SHP77 treated with DMSO at 0.1 percent for 48 hours (cell line): ENCODE results near the gene DIDO1.

Source experiments
- DNase-seq: peaks from one replicate; lab custom pipeline; 2025; lab: John Stamatoyannopoulos, UW

DIDO1 gene

DNA sequence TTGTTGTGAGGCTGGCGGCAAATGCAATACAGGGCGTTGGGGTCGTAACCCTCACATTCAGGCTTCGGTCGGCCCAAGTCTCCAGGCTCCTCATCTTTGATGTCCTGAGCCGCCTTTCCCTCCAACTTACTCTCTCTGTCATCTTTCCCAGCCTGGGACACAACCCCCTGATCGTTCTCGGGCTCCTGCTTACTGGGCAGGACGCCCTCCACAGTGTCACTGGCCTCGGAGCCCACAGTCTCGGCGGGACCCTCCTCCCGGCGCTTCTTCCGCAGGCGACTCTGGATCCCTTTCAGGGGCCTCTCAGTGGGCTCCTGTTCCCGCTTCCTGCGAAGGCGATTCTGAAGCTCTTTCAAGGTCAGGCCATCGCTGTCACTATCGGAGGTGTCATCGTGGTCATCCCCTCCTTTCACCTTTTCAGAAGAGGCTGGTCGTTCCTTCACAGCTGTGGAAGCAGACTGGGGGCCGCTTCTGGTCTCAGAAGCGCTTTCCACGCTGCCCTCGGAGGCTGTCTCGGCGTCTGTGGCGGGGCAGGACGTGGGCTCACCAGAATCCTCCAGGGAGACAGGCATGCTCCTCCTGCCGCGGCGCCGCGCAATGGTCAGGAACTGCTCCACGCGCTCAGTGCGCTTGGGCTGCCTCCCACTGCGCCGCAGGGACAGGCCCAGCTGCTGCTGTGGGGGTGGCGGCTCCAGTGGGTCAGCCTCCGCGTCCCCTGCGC lies 15.4 kb downstream of the DIDO1 start:
- no peak for DNase-seq

DNA sequence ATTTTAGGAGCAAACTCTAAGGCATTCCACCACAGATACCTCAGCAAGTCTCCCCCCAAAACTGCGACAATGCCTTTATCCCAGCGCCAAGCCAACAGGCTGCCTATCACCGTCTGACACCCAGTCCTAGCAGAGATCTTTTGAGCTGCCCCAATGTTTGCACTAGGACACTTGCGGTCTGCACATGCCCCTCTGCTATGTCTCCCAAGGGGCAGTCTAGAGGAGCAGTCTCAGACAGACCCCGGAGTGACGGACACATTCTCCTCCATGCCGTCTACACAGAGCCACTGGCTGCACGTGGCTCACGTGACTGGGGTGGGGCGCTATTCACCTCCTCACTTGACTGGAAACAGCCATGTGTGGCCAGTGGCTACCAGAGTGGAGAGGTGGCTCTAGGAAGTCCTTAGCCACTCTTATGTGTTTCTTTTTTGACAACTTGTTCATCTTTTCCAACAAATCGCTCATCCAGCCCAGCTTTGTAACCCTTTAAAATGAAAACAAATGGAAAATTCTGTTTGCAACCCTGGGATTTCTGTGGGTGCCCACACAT lies 16.0 kb downstream of the DIDO1 start:
- DNase-seq, result no peak

DNA sequence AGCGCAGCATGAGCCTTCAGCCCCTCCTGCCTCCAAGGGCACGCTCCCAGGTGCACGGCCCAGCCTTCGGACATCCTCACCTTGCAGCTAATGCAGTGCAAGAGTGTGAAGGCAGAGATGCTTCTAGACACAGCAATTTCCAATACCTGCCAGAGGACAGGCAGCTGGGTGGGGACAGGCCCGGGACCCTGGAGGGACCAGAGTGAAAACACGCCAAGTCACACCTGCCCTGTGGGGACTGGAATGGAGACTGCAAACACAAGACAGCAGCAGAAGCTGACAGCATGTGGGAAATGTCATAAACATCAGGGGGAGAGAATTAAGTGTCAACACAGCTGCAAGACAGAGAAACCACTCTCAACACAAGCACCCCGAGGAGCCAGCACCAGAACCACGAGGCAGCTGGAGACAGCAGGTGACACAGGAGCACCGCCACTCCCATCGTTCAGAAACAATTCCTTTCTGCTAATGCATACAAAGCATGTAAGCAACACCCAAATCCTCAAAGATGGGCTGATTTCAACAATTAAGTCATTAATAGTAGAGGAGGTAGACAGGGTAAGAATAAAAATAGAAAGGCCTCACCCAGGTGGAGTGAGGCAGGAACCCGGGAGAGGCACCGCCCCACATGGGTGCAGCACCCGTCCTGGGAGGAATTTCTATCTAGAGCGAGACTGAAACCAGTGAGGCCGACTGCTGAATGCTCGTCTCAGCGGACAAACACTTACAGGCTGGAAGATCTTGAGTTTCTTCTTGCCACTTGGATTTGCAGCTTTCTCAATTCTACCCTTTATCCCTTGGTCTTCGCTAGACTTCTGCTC lies 17.1 kb downstream of the DIDO1 start:
- DNase-seq, result peak; percentile 95

DNA sequence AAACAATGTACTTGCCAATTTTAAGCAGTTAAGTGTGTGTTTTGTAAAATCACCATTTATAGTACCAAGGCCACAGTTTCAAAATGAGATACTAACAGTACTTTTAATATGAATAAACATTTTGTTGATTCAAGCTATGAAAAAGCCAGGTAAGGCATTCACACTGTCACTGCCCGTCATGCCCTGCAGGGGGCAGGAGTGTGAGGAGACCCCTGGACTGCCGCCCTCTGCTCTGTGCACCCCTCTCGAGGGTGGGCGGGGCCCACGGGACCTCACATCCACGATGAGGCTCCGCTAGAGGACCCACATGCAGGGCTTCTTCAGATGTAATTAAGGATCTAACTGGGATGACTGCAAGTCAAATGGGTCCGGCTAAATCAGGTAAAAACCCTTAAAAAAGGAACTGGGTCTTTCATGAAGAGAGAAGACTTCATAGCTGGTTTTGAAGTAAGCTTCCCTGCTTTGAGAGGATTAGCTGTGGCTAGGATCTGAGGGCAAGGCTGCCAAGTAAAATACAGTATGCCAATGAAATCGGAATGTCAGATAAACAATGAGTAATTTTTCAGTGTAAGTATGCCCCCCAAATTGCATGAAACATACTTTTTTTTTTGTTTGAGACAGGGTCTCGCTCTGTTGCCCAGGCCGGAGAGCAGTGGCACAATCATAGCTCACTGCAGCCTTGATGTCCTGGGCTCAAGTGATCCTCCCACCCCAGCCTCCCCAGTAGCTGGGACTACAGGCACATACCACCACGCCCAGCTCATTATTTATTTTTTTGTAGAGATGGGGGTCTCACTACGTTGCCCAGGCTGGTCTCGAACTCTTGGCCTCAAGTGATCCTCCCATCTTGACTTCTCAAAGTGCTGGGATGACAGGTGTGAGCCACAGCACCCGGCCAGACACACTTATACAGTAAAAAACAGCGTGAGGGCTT lies 18.7 kb downstream of the DIDO1 start:
- no peak for DNase-seq

DNA sequence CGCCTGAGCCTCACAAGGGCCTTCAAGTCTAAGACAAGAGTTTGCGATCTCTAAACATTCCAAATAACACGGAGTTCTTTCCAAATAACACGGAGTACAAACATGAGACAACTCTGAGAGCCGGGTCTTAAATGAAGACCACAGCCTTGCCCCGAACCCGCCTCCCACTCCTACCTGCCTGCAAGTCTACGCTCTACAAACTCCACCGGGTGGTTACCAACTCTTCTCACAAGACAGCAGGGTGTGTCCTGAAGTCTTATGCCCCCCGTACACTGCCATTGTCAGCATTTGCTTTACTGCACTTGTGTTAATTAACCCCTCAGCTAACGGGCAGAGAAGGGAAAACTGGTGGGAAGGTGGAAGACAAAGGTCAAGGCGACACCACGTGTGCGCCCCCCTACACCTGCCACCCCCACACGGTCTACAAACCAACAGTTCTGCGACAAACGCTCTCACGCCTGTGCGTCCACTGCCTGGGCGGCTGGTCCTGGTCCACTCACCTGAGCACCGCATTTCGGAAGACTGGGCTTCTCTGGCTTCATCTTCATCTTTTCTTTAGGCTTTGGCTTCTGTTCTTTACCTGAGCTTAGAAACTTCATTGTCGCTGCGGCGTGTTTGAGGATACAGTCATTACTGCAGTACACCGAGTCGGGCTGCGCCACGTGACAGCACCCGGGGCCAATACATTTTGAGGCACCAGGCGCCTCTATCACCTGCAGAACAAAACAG lies 19.5 kb downstream of the DIDO1 start:
- DNase-seq, result no peak

DNA sequence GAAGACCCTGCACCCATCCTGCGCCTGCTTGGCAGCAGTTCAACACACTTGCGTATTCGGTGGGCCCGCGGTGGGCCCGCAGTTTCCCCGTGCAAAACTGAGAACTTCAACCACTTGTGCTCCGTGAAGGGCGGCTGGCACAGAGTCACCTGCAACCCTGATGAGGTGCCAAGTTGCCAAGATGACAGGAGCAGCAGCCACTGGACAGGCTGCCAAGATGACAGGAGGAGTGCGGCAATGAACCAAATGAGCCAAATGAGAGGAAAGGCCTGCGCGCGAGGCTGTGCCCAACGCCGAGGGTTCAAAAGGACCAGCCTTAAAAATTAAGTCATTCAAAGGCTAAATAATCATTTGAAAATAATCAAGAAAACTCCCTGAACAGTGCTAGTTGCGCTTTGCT lies 20.1 kb downstream of the DIDO1 start:
- no peak for DNase-seq

- no peak for DNase-seq
These were observed 20.7 kb downstream of the DIDO1 start for GRCh38 chr20:62905536-62906117.

- DNase-seq, result no peak
These were observed 23.2 kb downstream of the DIDO1 start for GRCh38 chr20:62902926-62903615.

GRCh38 chr20:62901891-62902290 lies 24.4 kb downstream of the DIDO1 start:
- no peak for DNase-seq

DNA sequence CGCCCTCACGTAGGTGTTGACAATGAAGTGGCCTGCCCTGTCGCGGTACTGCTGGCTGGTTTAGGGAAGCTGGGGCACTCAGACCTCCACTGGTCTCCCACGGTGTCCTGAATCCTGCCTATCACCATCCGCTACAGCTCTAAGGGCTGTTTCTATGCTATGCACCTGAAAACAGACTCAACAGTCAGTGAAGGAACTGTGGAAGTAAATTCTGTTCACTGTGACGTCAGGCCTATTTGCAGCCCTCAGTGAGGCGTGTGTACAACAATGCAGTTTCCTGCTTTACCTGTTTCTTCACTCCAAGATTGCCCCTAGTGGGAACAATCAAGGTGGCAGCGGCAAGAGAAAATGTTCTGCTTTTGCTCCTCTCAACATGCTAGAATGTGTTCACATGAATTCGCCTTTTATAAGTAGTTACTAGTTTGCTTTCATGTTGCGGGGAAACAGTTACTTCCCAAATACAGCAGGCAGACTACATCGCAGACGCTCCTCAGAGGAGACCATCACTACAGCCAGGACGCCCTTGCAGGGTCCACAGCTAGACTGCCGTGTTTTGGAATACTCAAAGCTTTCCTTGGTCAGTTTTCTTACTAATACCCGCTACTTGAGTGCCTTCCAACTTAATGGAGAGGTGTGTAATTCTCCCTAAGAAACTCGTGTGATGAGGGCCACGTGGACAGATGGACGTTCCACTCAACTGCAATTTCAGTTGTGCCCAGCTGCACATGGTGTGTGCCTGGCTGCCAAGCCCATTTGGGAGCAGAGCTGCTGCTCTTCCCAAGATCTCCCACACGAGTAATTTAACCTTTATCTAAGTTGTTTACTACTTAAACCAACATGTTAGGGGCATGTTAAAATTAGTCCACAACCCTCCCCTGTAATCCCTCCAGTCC lies 25.4 kb downstream of the DIDO1 start:
- DNase-seq, result no peak

DNA sequence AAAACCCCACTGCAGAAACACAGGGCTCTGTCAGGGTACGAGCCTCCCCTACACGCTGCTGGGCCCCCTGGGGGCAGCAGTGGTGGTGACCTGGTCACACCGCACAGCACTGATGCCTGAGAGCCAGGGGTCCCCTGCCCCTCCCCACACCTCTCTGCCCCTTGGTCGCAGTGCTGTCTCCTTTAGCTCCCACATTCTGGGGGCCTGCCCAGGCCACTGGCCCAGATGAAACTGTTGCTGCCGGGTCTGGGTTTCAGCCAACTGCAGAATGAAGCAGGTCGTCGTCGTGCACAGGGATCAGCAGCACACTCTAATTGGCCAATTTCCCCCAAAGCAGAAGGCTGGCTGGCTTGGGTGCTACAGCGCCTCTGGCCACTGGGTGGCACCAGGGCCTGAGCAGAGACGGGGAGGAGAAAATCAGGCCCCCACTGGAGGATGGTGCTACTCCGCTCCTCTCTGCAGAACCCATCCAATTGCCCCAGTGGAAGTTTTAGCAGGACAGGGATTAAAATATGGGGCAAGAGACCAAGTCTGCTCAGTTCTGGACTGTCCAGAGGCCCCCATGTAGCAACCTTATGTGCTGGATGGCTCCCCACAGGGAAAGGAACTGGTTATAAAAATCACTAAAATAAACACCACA lies 26.1 kb downstream of the DIDO1 start:
- DNase-seq, result peak; percentile 70

- no peak for DNase-seq
These were observed 26.7 kb downstream of the DIDO1 start for GRCh38 chr20:62899633-62900051.

- no peak for DNase-seq
These were observed 27.2 kb downstream of the DIDO1 start for GRCh38 chr20:62898970-62899632.

- DNase-seq, result no peak
These were observed 28.0 kb downstream of the DIDO1 start for GRCh38 chr20:62898093-62898964.

- DNase-seq, result no peak
These were observed 28.6 kb downstream of the DIDO1 start for GRCh38 chr20:62897666-62898065.

DNA sequence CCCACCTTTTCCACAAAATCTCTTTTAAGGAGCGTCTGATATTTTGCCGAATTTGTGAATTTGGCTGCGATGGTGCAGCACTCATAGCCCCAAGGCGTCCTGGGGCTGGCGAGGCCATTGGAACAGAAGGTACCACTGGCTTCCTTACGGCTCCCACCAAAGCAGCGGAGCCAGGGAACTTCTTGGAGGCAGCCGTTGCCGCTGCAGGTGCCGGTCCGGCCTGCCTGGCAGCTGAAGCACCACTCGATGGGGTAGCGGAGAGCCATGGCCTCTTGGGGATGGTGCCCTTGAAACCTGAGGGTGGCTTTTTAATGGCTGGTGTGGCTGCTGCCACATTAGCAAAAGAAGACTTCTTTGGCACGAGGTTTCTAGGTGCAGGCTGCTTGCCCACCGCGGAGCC lies 29.8 kb downstream of the DIDO1 start:
- no peak for DNase-seq

- DNase-seq, result no peak
These were observed 30.8 kb downstream of the DIDO1 start for GRCh38 chr20:62895539-62895938.
